Measurements from ENCODE around the gene MLST8. TPM values are rescaled to one million over a fixed set of nuclear protein-coding genes. Genes with fewer than 3 reads are reported as not detected.

The MLST8 gene
- polyA plus RNA-seq, 3 donors, result 29.9 to 54.3 (median 30.5) TPM

GRCh38 chr16:2179576-2179975 is 25.7 kb upstream of the MLST8 start:
- no peak overlapping the region for H3K4me3 ChIP-seq (replicated peaks in 1 of 3; ENCODE audit: low read depth in 2 of 3, low read length in 3 of 3)
- 98% methylated on average over 31 of the region's 31 CpGs for WGBS (ENCODE audit: insufficient coverage)
- TF ChIP-seq CTCF (IDR thresholded peaks at IDR 0.05), result no peak
- H3K4me3 Mint-ChIP-seq, result no peak overlapping the region
- H3K27ac ChIP-seq (ENCODE audit: low read depth in 1 of 2, low read length in 2 of 2), result no peak overlapping the region
- H2AFZ ChIP-seq (ENCODE audit: insufficient read depth, low read depth, low read length, poor library complexity, severe bottlenecking), result no peak overlapping the region
- peaks cover 0 to 3% of the 10 kb centered on the region in 2 donors for H3K27me3 ChIP-seq (ENCODE audit: control insufficient read depth in 2 of 2, insufficient read depth in 2 of 2, low read length in 2 of 2)
- no peaks in the 10 kb centered on the region for H3K9me3 ChIP-seq (replicated peaks in 1 of 2; ENCODE audit: control insufficient read depth in 1 of 2, insufficient read depth in 1 of 2, low read length in 2 of 2)
- no peaks in the 10 kb centered on the region for H3K4me1 ChIP-seq (ENCODE audit: control insufficient read depth in 1 of 2, insufficient read depth in 2 of 2, low read length in 2 of 2)
- H3K27ac Mint-ChIP-seq, result no peak overlapping the region
- peaks cover 0 to 2% (median 0%) of the 10 kb centered on the region in 7 donors for H3K9me3 Mint-ChIP-seq
- no peaks in the 10 kb centered on the region for H4K20me1 ChIP-seq (ENCODE audit: insufficient read depth, low read length)
- no peak for DNase-seq
- H3K9ac ChIP-seq (ENCODE audit: insufficient read depth, low read length, poor library complexity, severe bottlenecking), result no peak overlapping the region
- peaks cover 25 to 34% of the 10 kb centered on the region in 2 donors for H3K36me3 ChIP-seq (replicated peaks in 1 of 2; ENCODE audit: control insufficient read depth in 1 of 2, insufficient read depth in 2 of 2, low read length in 2 of 2)
- H3K27me3 Mint-ChIP-seq (ENCODE audit: low read depth in 3 of 3), result peaks cover 0 to 3% (median 2%) of the 10 kb centered on the region in 3 donors
- peaks cover 19 to 30% of the 10 kb centered on the region in 2 donors for H3K36me3 Mint-ChIP-seq
- no peak overlapping the region for H3K4me2 ChIP-seq (replicated peaks; ENCODE audit: extremely low read depth, low read length, poor library complexity, severe bottlenecking)
- H3K4me1 Mint-ChIP-seq, result no peaks in the 10 kb centered on the region
- intact Hi-C loops (cut with micrococcal nuclease), result no loop called here
- no peaks in the 10 kb centered on the region for H3K79me2 ChIP-seq (ENCODE audit: insufficient read depth, low read length)

GRCh38 chr16:2180461-2180860 is 24.8 kb upstream of the MLST8 start:
- Mint-ChIP-seq H3K27me3 (ENCODE audit: low read depth in 3 of 3) (peaks cover 0 to 5% (median 3%) of the 10 kb centered on the region in 3 donors), H3K4me1 (no peaks in the 10 kb centered on the region), H3K27ac (no peak overlapping the region), H3K9me3 (peaks cover 0 to 2% (median 0%) of the 10 kb centered on the region in 7 donors), H3K36me3 (peaks cover 14 to 21% of the 10 kb centered on the region in 2 donors), H3K4me3 (no peak overlapping the region)
- Histone ChIP-seq H4K20me1 (ENCODE audit: insufficient read depth, low read length) (no peaks in the 10 kb centered on the region), H3K4me1 (ENCODE audit: control insufficient read depth in 1 of 2, insufficient read depth in 2 of 2, low read length in 2 of 2) (no peaks in the 10 kb centered on the region), H3K36me3 (replicated peaks in 1 of 2; ENCODE audit: control insufficient read depth in 1 of 2, insufficient read depth in 2 of 2, low read length in 2 of 2) (peaks cover 16 to 25% of the 10 kb centered on the region in 2 donors), H2AFZ (ENCODE audit: insufficient read depth, low read depth, low read length, poor library complexity, severe bottlenecking) (no peak overlapping the region), H3K4me2 (replicated peaks; ENCODE audit: extremely low read depth, low read length, poor library complexity, severe bottlenecking) (no peak overlapping the region), H3K9ac (ENCODE audit: insufficient read depth, low read length, poor library complexity, severe bottlenecking) (no peak overlapping the region), H3K27ac (ENCODE audit: low read depth in 1 of 2, low read length in 2 of 2) (no peak overlapping the region), H3K79me2 (ENCODE audit: insufficient read depth, low read length) (no peaks in the 10 kb centered on the region), H3K4me3 (replicated peaks in 1 of 3; ENCODE audit: low read depth in 2 of 3, low read length in 3 of 3) (no peak overlapping the region), H3K9me3 (replicated peaks in 1 of 2; ENCODE audit: control insufficient read depth in 1 of 2, insufficient read depth in 1 of 2, low read length in 2 of 2) (no peaks in the 10 kb centered on the region), H3K27me3 (ENCODE audit: control insufficient read depth in 2 of 2, insufficient read depth in 2 of 2, low read length in 2 of 2) (peaks cover 0 to 3% of the 10 kb centered on the region in 2 donors)
- 97% methylated on average over 43 of the region's 43 CpGs for WGBS (ENCODE audit: insufficient coverage)
- intact Hi-C loops (cut with micrococcal nuclease), result no loop called here
- no peak for TF ChIP-seq CTCF (IDR thresholded peaks at IDR 0.05)
- no peak for DNase-seq

Data from CD14-positive monocyte (primary cell).